ENCODE results near the gene SLC7A5.

The SLC7A5 gene

GRCh38 chr16:87806641-87807546 is 62.4 kb downstream of the SLC7A5 start:
- H3K4me3 ChIP-seq (ENCODE audit: low read length) = no peak overlapping the region
- no peaks in the 10 kb centered on the region for H3K27me3 ChIP-seq (ENCODE audit: insufficient read depth, low read length)
- H3K4me1 ChIP-seq (ENCODE audit: insufficient read depth, low read length) = peaks cover 7% of the 10 kb centered on the region
- no peak overlapping the region for H3K27ac ChIP-seq (ENCODE audit: low read depth, low read length)
- H3K9me3 ChIP-seq (ENCODE audit: insufficient read depth, low read depth, low read length) = no peaks in the 10 kb centered on the region
- WGBS = 66% methylated on average over 25 of the region's 25 CpGs
- H3K36me3 ChIP-seq (ENCODE audit: insufficient read depth, low read length) = no peaks in the 10 kb centered on the region
- H3K9ac ChIP-seq (ENCODE audit: low read depth, low read length) = peak overlapping the region; percentile 53

GRCh38 chr16:87806261-87806640 is 63.1 kb downstream of the SLC7A5 start:
- no peak overlapping the region for H3K9ac ChIP-seq (ENCODE audit: low read depth, low read length)
- H3K9me3 ChIP-seq (ENCODE audit: insufficient read depth, low read depth, low read length) = no peaks in the 10 kb centered on the region
- no peak overlapping the region for H3K27ac ChIP-seq (ENCODE audit: low read depth, low read length)
- H3K36me3 ChIP-seq (ENCODE audit: insufficient read depth, low read length) = no peaks in the 10 kb centered on the region
- no peaks in the 10 kb centered on the region for H3K27me3 ChIP-seq (ENCODE audit: insufficient read depth, low read length)
- peaks cover 7% of the 10 kb centered on the region for H3K4me1 ChIP-seq (ENCODE audit: insufficient read depth, low read length)
- no peak overlapping the region for H3K4me3 ChIP-seq (ENCODE audit: low read length)
- 83% methylated on average over 16 of the region's 16 CpGs for WGBS

GRCh38 chr16:87803385-87803784 is 65.9 kb downstream of the SLC7A5 start:
- Histone ChIP-seq H3K4me1 (ENCODE audit: insufficient read depth, low read length) (peaks cover 7% of the 10 kb centered on the region), H3K4me3 (ENCODE audit: low read length) (no peak overlapping the region), H3K9ac (ENCODE audit: low read depth, low read length) (no peak overlapping the region), H3K27me3 (ENCODE audit: insufficient read depth, low read length) (no peaks in the 10 kb centered on the region), H3K27ac (ENCODE audit: low read depth, low read length) (no peak overlapping the region), H3K9me3 (ENCODE audit: insufficient read depth, low read depth, low read length) (no peaks in the 10 kb centered on the region), H3K36me3 (ENCODE audit: insufficient read depth, low read length) (no peaks in the 10 kb centered on the region)
- WGBS = 91% methylated on average over 5 of the region's 5 CpGs

- no peak overlapping the region for H3K27ac ChIP-seq (ENCODE audit: low read depth, low read length)
- no peak overlapping the region for H3K9ac ChIP-seq (ENCODE audit: low read depth, low read length)
- H3K36me3 ChIP-seq (ENCODE audit: insufficient read depth, low read length) = no peaks in the 10 kb centered on the region
- H3K9me3 ChIP-seq (ENCODE audit: insufficient read depth, low read depth, low read length) = no peaks in the 10 kb centered on the region
- no peaks in the 10 kb centered on the region for H3K27me3 ChIP-seq (ENCODE audit: insufficient read depth, low read length)
- no peak overlapping the region for H3K4me3 ChIP-seq (ENCODE audit: low read length)
- 93% methylated on average over 8 of the region's 8 CpGs for WGBS
- peaks cover 7% of the 10 kb centered on the region for H3K4me1 ChIP-seq (ENCODE audit: insufficient read depth, low read length)
Measured at GRCh38 chr16:87802670-87803069, 66.6 kb downstream of the SLC7A5 start.

GRCh38 chr16:87801679-87802259 is 67.5 kb downstream of the SLC7A5 start:
- WGBS = 94% methylated on average over 16 of the region's 16 CpGs
- no peaks in the 10 kb centered on the region for H3K27me3 ChIP-seq (ENCODE audit: insufficient read depth, low read length)
- no peak overlapping the region for H3K27ac ChIP-seq (ENCODE audit: low read depth, low read length)
- H3K9me3 ChIP-seq (ENCODE audit: insufficient read depth, low read depth, low read length) = no peaks in the 10 kb centered on the region
- no peak overlapping the region for H3K4me3 ChIP-seq (ENCODE audit: low read length)
- H3K4me1 ChIP-seq (ENCODE audit: insufficient read depth, low read length) = peaks cover 3% of the 10 kb centered on the region
- no peaks in the 10 kb centered on the region for H3K36me3 ChIP-seq (ENCODE audit: insufficient read depth, low read length)
- no peak overlapping the region for H3K9ac ChIP-seq (ENCODE audit: low read depth, low read length)

GRCh38 chr16:87800497-87800896 is 68.8 kb downstream of the SLC7A5 start:
- H3K36me3 ChIP-seq (ENCODE audit: insufficient read depth, low read length) = no peaks in the 10 kb centered on the region
- no peaks in the 10 kb centered on the region; the same call in 1 of the 2 replicates for H3K4me1 ChIP-seq (ENCODE audit: insufficient read depth, low read length)
- H3K9ac ChIP-seq (ENCODE audit: low read depth, low read length) = no peak overlapping the region
- WGBS = 90% methylated on average over 6 of the region's 6 CpGs
- no peaks in the 10 kb centered on the region for H3K27me3 ChIP-seq (ENCODE audit: insufficient read depth, low read length)
- H3K27ac ChIP-seq (ENCODE audit: low read depth, low read length) = no peak overlapping the region
- H3K4me3 ChIP-seq (ENCODE audit: low read length) = no peak overlapping the region
- no peaks in the 10 kb centered on the region for H3K9me3 ChIP-seq (ENCODE audit: insufficient read depth, low read depth, low read length)

- H3K27ac ChIP-seq (ENCODE audit: low read depth, low read length) = no peak overlapping the region
Measured at GRCh38 chr16:87795336-87795735, 74.0 kb downstream of the SLC7A5 start.

GRCh38 chr16:87794485-87795078 is 74.7 kb downstream of the SLC7A5 start:
- H3K36me3 ChIP-seq (ENCODE audit: insufficient read depth, low read length) = no peaks in the 10 kb centered on the region
- no peak overlapping the region for H3K9ac ChIP-seq (ENCODE audit: low read depth, low read length)
- 95% methylated on average over 14 of the region's 14 CpGs for WGBS

More at GRCh38 chr16:87795336-87795735, 74.0 kb downstream of the SLC7A5 start:
- no peaks in the 10 kb centered on the region for H3K9me3 ChIP-seq (ENCODE audit: insufficient read depth, low read depth, low read length)
- H3K27me3 ChIP-seq (ENCODE audit: insufficient read depth, low read length) = no peaks in the 10 kb centered on the region
- H3K4me3 ChIP-seq (ENCODE audit: low read length) = no peak overlapping the region
- 88% methylated on average over 12 of the region's 12 CpGs for WGBS
- H3K36me3 ChIP-seq (ENCODE audit: insufficient read depth, low read length) = no peaks in the 10 kb centered on the region
- H3K9ac ChIP-seq (ENCODE audit: low read depth, low read length) = no peak overlapping the region
- no peaks in the 10 kb centered on the region; the same call in 1 of the 2 replicates for H3K4me1 ChIP-seq (ENCODE audit: insufficient read depth, low read length)

GRCh38 chr16:87792205-87792565 is 77.1 kb downstream of the SLC7A5 start:
- H3K9me3 ChIP-seq (ENCODE audit: insufficient read depth, low read depth, low read length) = no peaks in the 10 kb centered on the region
- no peaks in the 10 kb centered on the region for H3K36me3 ChIP-seq (ENCODE audit: insufficient read depth, low read length)
- 94% methylated on average over 7 of the region's 7 CpGs for WGBS
- no peak overlapping the region for H3K4me3 ChIP-seq (ENCODE audit: low read length)
- H3K4me1 ChIP-seq (ENCODE audit: insufficient read depth, low read length) = no peaks in the 10 kb centered on the region
- no peak overlapping the region for H3K9ac ChIP-seq (ENCODE audit: low read depth, low read length)
- H3K27me3 ChIP-seq (ENCODE audit: insufficient read depth, low read length) = no peaks in the 10 kb centered on the region
- no peak overlapping the region for H3K27ac ChIP-seq (ENCODE audit: low read depth, low read length)

More at GRCh38 chr16:87794485-87795078, 74.7 kb downstream of the SLC7A5 start:
- H3K4me1 ChIP-seq (ENCODE audit: insufficient read depth, low read length) = no peaks in the 10 kb centered on the region
- no peak overlapping the region for H3K4me3 ChIP-seq (ENCODE audit: low read length)
- no peaks in the 10 kb centered on the region for H3K27me3 ChIP-seq (ENCODE audit: insufficient read depth, low read length)
- no peaks in the 10 kb centered on the region for H3K9me3 ChIP-seq (ENCODE audit: insufficient read depth, low read depth, low read length)
- H3K27ac ChIP-seq (ENCODE audit: low read depth, low read length) = no peak overlapping the region

GRCh38 chr16:87791295-87792204 is 77.8 kb downstream of the SLC7A5 start:
- Histone ChIP-seq H3K27me3 (ENCODE audit: insufficient read depth, low read length) (no peaks in the 10 kb centered on the region), H3K27ac (ENCODE audit: low read depth, low read length) (no peak overlapping the region), H3K4me1 (ENCODE audit: insufficient read depth, low read length) (no peaks in the 10 kb centered on the region), H3K36me3 (ENCODE audit: insufficient read depth, low read length) (no peaks in the 10 kb centered on the region), H3K9ac (ENCODE audit: low read depth, low read length) (no peak overlapping the region), H3K9me3 (ENCODE audit: insufficient read depth, low read depth, low read length) (no peaks in the 10 kb centered on the region), H3K4me3 (ENCODE audit: low read length) (no peak overlapping the region)
- WGBS = 87% methylated on average over 30 of the region's 32 CpGs
